ENCODE data around the gene RAB12.

GRCh38 chr18:8629602-8630001 is 20.4 kb downstream of the RAB12 start:
- TF ChIP-seq CTCF (IDR thresholded peaks at IDR 0.05): no peak
- TF ChIP-seq POLR2A (IDR thresholded peaks at IDR 0.05): no peak
